Testis (tissue), 2 donors: Measurements from ENCODE around the gene TXNRD1.

Source experiments
- POLR2A ChIP-seq: fragments of 450-650 bp; IDR thresholded peaks from one replicate; pipeline ENCODE4 v1.6.1; 2017; ENCODE audit warnings: antibody characterized with exemption, mild to moderate bottlenecking, moderate library complexity
- TF ChIP-seq, protein P1 (sequence below), 3 experiments: fragments of 450-650 bp in 2 of 3; fragments of 200-600 bp in 1 of 3; sonication (generic) in 1 of 3; IDR thresholded peaks; one replicate each; pipeline ENCODE4 v1.5.1; 2016 to 2019; ENCODE audit warnings: antibody characterized with exemption in 3 of 3, mild to moderate bottlenecking in 2 of 3, moderate library complexity in 1 of 3

GRCh38 chr12:104374071-104374470 lies 158.5 kb downstream of the TXNRD1 start:
- TF ChIP-seq, protein P1, sequence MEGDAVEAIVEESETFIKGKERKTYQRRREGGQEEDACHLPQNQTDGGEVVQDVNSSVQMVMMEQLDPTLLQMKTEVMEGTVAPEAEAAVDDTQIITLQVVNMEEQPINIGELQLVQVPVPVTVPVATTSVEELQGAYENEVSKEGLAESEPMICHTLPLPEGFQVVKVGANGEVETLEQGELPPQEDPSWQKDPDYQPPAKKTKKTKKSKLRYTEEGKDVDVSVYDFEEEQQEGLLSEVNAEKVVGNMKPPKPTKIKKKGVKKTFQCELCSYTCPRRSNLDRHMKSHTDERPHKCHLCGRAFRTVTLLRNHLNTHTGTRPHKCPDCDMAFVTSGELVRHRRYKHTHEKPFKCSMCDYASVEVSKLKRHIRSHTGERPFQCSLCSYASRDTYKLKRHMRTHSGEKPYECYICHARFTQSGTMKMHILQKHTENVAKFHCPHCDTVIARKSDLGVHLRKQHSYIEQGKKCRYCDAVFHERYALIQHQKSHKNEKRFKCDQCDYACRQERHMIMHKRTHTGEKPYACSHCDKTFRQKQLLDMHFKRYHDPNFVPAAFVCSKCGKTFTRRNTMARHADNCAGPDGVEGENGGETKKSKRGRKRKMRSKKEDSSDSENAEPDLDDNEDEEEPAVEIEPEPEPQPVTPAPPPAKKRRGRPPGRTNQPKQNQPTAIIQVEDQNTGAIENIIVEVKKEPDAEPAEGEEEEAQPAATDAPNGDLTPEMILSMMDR (IDR thresholded peaks at IDR 0.05) = no peak
- TF ChIP-seq POLR2A = no peak
